ENCODE data around the gene PYCR2. TPM values are rescaled to one million over a fixed set of nuclear protein-coding genes. Genes with fewer than 3 reads are reported as not detected.

The PYCR2 gene
- total and polyA plus RNA-seq, 2 of the 8 experiments (the other 6 are each of a cell fraction or from before 2014, with no cell fraction given), result 79.3 to 84.6 TPM

DNA sequence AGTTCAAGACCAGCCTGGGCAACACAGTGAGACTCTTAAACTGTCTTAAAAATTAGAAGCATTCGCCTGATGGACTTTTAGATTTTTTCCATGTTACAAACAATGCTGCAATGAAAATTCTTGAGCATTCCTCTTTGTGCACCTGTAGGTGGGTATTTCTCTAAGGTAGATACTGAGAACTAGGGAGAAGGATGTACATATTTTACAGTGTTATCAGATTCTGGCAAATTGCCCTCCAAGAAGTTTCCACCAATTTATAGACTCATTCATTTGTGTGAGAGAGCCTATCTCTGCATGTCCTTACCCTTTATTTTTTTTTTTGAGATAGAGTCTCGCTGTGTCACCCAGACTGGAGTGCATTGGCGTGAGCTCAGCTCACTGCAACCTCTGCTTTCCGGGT lies 29.3 kb upstream of the PYCR2 start:
- Histone ChIP-seq H2BK12ac (ENCODE audit: low read depth, low read length) (no peak overlapping the region), H3K4me2 (ENCODE audit: insufficient read depth in 1 of 2, low read depth in 2 of 2, low read length in 2 of 2) (no peak overlapping the region), H2BK15ac (ENCODE audit: low read length) (no peak overlapping the region), H3K4me3 (ENCODE audit: extremely low read depth in 1 of 4, insufficient read depth in 2 of 4, low read depth in 3 of 4, low read length in 4 of 4) (no peak overlapping the region), H2BK120ac (replicated peaks; ENCODE audit: low read depth, low read length) (no peak overlapping the region), H3K27ac (ENCODE audit: low read depth, low read length) (no peak overlapping the region), H3K4me1 (replicated peaks in 1 of 4; ENCODE audit: control insufficient read depth in 3 of 4, insufficient read depth in 4 of 4, low read length in 3 of 4) (peaks cover 0 to 6% (median 3%) of the 10 kb centered on the region in 4 experiments; a peak in 6 of 7 replicates), H3K23ac (ENCODE audit: insufficient read length) (no peak overlapping the region), H3K23me2 (ENCODE audit: low read depth, low read length) (no peaks in the 10 kb centered on the region), H3K9me3 (ENCODE audit: insufficient read depth in 2 of 2, low read depth in 1 of 2, low read length in 1 of 2) (no peaks in the 10 kb centered on the region), H3K14ac (ENCODE audit: insufficient read length) (no peak overlapping the region), H4K8ac (ENCODE audit: extremely low read depth, insufficient read depth, low read length) (no peak overlapping the region), H2BK5ac (ENCODE audit: low read depth, low read length) (no peak overlapping the region), H3K27me3 (replicated peaks in 1 of 4; ENCODE audit: control insufficient read depth in 3 of 4, extremely low read depth in 1 of 4, insufficient read depth in 3 of 4, low read length in 3 of 4) (peaks cover 0 to 3% (median 3%) of the 10 kb centered on the region in 4 experiments; a peak in 3 of 7 replicates), H3K9ac (replicated peaks in 1 of 4; ENCODE audit: extremely low read depth in 1 of 4, low read depth in 3 of 4, low read length in 3 of 4) (no peak overlapping the region), H3K56ac (replicated peaks; ENCODE audit: insufficient read length, low read depth, low read length) (no peak overlapping the region), H2BK20ac (ENCODE audit: low read length) (no peak overlapping the region), H3K18ac (ENCODE audit: extremely low read depth, low read length) (no peak overlapping the region), H2AFZ (ENCODE audit: low read length) (no peak overlapping the region), H3K4ac (replicated peaks; ENCODE audit: insufficient read length, low read depth, low read length) (no peak overlapping the region), H4K91ac (replicated peaks; ENCODE audit: insufficient read length, low read length) (no peak overlapping the region), H2AK5ac (ENCODE audit: low read depth, low read length) (no peak overlapping the region), H4K5ac (ENCODE audit: insufficient read length, low read depth, low read length) (no peak overlapping the region), H3K79me1 (ENCODE audit: low read depth, low read length) (no peaks in the 10 kb centered on the region), H3K79me2 (ENCODE audit: control insufficient read depth in 1 of 2, insufficient read depth in 2 of 2, low read length in 2 of 2) (no peaks in the 10 kb centered on the region), H4K20me1 (replicated peaks in 1 of 2; ENCODE audit: control insufficient read depth in 1 of 2, insufficient read depth in 2 of 2, low read length in 2 of 2) (no peaks in the 10 kb centered on the region), H3K36me3 (ENCODE audit: control insufficient read depth in 2 of 4, insufficient read depth in 4 of 4, low read length in 3 of 4) (no peaks in the 10 kb centered on the region)
- ChIA-PET CTCF (ENCODE audit: partially characterized antibody) (interaction anchor here (0.7 kb wide), 1 partner anchor 9 kb away, joined by 3 read pairs; no protein-coding TSS in a partner anchor), POLR2A (ENCODE audit: partially characterized antibody) (no interaction called here)
- TF ChIP-seq RNF2 (IDR thresholded peaks at IDR 0.05; ENCODE audit: borderline replicate concordance, low read depth, low read length, missing control alignments, poor library complexity, severe bottlenecking) (no peak), BACH1 (IDR thresholded peaks at IDR 0.05; ENCODE audit: low read length) (no peak), KDM1A (IDR thresholded peaks at IDR 0.05; ENCODE audit: borderline replicate concordance, low read length) (no peak), RFX5 (IDR thresholded peaks at IDR 0.05; ENCODE audit: borderline replicate concordance, low read depth, low read length) (no peak), MAFK (IDR thresholded peaks at IDR 0.05; ENCODE audit: low read depth, low read length) (no peak), GTF2F1 (IDR thresholded peaks at IDR 0.05; ENCODE audit: borderline replicate concordance, low read depth, low read length) (no peak), JUND (IDR thresholded peaks at IDR 0.05; ENCODE audit: low read length) (no peak), TBP (IDR thresholded peaks at IDR 0.05; ENCODE audit: low read depth, low read length) (no peak)
- no peak for DNase-seq (ENCODE audit: low read depth in 1 of 2, low spot score in 2 of 2)
- 91% methylated on average over 4 of the region's 4 CpGs; no CpG with 5 or more reads in 1 of the 2 experiments for WGBS, 2 experiments (ENCODE audit: extremely low coverage in 1 of 2, insufficient coverage in 1 of 2, insufficient read length in 1 of 2, insufficient replicate concordance in 2 of 2, low coverage in 1 of 2, low lambda C conversion rate in 2 of 2, missing lambda C conversion rate in 1 of 2)
- FAIRE-seq, result no peak
